GM10266 (cell line): ENCODE measurements around the gene ZNF629.

Experiments used
- DNase-seq: peaks from one replicate; pipeline ENCODE4 v3.0.0; 2012; ENCODE audit errors: extremely low spot score
- TF ChIP-seq, protein P1 (sequence below): IDR thresholded peaks from 2 replicates; pipeline ENCODE4 v1.5.1; 2012; ENCODE audit warnings: mild to moderate bottlenecking, low read depth; ENCODE audit not compliant: control insufficient read depth, insufficient read depth; ENCODE audit errors: missing control alignments

ZNF629 gene

DNA sequence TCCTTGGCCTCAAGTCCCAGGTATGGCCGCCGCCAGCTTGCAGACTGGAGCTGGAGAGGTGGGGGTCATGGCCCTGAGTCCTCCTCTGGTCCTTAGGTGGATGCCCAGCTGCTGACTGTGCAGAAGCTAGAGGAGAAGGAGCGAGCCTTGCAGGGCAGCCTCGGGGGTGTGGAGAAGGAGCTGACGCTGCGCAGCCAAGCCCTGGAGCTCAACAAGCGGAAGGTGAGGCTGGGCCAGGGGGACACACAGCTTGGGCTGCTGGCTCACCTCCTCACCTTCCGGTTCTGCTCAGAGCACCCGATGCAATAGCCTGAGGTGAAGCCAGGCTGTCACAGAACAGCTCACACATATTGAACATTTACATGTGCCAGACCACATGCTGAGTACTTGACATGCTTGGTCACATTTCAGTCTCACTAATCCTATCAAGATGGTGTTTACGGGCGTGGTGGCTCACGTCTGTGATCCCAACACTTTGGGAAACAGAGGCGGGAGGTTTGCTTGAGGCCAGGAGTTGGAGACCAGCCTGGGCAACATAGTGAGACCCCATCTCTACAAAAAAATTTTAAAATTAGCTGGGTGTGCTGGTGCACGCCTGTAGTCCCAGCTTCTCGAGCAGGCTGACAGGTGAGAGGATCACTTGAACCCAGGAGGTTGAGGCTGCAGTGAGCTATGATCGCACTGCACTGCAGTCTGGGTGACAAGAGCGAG lies 17.5 kb downstream of the ZNF629 start:
- TF ChIP-seq, protein P1, sequence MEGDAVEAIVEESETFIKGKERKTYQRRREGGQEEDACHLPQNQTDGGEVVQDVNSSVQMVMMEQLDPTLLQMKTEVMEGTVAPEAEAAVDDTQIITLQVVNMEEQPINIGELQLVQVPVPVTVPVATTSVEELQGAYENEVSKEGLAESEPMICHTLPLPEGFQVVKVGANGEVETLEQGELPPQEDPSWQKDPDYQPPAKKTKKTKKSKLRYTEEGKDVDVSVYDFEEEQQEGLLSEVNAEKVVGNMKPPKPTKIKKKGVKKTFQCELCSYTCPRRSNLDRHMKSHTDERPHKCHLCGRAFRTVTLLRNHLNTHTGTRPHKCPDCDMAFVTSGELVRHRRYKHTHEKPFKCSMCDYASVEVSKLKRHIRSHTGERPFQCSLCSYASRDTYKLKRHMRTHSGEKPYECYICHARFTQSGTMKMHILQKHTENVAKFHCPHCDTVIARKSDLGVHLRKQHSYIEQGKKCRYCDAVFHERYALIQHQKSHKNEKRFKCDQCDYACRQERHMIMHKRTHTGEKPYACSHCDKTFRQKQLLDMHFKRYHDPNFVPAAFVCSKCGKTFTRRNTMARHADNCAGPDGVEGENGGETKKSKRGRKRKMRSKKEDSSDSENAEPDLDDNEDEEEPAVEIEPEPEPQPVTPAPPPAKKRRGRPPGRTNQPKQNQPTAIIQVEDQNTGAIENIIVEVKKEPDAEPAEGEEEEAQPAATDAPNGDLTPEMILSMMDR = no peak
- no peak for DNase-seq

- TF ChIP-seq, protein P1 = no peak
- DNase-seq = no peak
Measured at GRCh38 chr16:30768583-30769181, 18.3 kb downstream of the ZNF629 start.

DNA sequence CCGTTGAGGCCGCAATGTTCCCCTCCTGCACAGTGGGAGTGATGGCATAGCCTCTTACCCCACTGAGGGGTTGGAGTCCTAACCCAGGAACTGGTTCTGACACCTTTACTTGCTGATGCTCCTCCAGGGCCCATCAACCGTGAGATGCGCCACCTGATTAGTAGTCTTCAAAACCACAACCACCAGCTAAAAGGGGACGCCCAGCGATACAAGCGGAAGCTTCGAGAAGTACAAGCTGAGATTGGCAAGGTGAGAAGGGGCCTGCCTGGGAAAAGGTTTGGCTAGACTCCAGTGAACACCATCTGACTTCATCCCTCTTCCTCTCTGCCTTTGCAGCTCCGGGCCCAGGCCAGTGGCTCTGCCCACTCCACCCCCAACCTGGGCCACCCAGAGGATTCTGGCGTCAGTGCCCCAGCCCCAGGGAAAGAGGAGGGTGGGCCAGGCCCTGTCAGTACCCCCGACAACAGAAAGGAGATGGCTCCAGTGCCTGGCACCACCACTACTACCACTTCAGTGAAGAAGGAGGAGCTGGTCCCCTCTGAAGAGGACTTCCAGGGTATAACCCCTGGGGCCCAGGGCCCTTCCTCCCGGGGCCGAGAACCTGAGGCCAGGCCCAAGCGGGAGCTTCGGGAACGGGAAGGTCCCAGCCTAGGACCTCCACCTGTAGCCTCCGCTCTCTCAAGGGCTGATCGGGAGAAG lies 19.1 kb downstream of the ZNF629 start:
- TF ChIP-seq, protein P1 = no peak

DNA sequence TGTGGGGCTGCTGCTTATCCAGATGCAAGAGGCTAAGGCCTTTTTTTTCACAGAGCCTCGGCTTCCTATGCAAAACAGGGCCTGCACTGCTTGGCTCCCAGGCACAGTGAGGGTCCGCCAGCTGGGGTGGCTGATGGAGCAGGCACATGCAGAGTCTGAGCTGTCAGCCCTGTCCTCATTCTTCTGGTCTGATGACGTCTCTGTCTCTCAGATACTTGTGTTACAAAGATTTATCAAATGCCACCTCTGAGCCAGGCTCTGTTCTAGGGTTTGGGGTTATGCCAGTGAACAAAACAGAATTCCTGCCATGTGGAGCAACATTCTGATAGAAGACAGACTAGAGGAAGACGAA lies 20.1 kb downstream of the ZNF629 start:
- TF ChIP-seq, protein P1 = no peak
- no peak for DNase-seq

More for the DNA sequence above, 19.1 kb downstream of the ZNF629 start:
- no peak for DNase-seq

GRCh38 chr16:30766206-30766932 lies 20.6 kb downstream of the ZNF629 start:
- TF ChIP-seq, protein P1 = no peak
- DNase-seq = no peak

GRCh38 chr16:30764816-30765465 lies 22.1 kb downstream of the ZNF629 start:
- no peak for DNase-seq
- TF ChIP-seq, protein P1 = no peak
